CD1c-positive myeloid dendritic cell (primary cell): Measurements from ENCODE around the gene BPIFB6.

Experiments used
- DNase-seq: peaks from one replicate; pipeline ENCODE4 v3.0.0-alpha.2; 2016; ENCODE audit errors: extremely low spot score

Gene BPIFB6

DNA sequence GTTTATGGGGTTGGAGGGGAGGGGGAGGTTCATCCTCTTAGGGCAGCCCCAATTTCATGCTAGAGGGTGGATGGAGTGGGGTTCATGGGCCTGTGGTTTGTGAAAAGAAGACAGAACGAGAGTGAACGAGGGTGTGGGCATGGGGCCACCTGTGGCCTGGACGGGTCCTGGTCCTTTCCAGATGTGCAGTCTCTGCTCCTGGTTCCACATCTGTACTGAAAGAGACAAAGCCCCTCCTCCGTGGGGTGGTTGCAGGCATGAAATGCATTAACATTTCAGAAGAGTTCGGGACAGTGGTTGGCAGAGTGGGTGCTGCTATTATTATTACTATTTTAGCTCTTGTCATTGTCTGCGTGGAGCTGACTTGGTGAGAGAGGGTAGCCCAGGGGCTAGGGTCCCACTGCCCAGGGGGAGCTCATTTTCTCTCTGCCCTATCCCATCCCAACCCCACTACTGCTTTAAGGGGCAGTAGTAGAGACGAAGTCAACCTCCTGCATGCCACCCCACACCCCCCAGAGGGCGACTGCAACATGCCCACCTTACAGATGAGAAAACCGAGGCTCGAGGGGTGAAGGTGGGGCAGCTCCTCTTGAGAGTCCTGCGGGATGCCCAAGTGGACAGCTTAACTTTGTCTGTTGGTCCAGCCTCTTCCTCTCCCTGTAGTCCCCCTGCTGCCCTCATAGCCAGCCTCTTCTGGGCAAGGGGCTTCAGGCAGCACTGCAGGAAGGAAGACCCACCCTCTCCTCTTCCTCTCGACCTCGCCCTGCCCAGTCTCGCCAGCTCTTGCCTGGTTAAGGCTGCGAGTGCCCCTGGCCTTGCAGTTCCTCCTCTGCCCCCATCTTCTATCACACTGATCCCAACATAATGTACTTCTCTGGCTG, 15.5 kb upstream of the BPIFB6 start:
- DNase-seq: no peak

DNA sequence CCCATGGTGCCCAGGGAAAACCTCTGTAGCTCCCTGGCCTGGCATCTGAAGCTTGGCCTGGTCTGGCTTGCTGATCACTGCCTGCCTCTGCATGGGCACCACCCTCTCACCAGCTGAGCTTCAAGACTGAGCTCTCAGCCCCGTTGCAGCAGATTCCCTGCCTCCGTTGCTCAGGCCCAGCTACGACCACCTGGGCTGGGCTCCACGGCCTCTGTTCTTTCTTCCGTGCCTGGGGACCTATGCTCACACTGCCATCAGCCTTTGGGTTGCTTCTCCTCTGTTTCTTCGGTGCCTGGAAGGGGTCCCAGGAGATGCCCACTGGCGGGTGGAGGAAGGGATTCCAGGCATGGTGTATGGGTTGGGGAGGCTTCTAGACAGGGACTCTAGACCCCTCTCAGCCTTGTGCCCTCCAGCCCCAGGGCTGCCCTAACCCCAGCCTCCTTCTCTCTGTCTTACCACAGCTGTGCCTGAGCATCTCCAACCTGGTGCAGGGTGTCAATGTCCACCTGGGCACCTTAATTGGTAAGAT, 14.8 kb upstream of the BPIFB6 start:
- no peak for DNase-seq

DNA sequence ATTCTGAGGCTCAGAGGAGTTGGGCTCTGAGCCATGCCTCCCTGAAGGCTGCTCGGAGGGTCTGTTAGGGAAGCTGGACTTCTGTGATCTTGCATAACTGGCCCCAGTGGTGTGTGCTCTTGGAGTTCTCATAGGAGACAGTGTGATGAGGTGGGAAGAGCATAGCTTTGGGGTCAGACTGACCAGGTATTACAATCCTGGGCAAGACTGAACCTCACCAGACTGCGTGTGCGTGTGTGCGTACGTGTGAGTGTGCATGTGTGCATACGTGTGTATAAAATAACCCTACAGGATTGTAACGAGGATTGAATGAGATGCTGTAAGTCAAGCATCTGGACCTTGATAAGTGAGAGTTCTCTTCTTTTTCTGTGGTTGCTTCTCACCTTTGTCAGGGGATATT, 13.9 kb upstream of the BPIFB6 start:
- no peak for DNase-seq

DNA sequence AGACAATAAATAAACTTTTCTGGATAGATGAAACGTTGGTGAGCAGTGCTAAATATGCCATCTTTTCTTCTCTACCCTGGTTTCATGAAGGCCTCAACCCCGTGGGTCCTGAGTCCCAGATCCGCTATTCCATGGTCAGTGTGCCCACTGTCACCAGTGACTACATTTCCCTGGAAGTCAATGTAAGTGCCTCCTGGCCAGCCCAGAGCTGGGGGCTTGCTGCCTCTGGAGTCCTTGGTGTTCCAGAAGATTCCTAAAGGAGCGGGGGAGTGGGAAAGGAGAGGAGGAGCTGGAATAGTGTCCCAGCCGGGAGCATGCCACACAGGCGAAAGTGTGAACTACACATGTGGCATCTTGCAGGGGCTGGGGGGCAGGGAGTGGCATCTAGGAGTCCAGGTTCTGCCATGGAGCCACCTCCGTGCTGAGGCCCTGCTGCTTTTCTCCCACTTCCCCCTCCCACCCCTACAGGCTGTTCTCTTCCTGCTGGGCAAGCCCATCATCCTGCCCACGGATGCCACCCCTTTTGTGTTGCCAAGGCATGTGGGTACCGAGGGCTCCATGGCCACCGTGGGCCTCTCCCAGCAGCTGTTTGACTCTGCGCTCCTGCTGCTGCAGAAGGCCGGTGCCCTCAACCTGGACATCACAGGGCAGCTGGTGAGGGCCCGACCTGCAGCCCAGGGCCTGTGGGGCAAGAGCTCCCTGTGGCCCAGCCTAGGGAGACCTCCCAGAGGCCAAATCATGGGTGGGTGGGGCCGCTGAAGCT, 13.1 kb upstream of the BPIFB6 start:
- DNase-seq: no peak

DNA sequence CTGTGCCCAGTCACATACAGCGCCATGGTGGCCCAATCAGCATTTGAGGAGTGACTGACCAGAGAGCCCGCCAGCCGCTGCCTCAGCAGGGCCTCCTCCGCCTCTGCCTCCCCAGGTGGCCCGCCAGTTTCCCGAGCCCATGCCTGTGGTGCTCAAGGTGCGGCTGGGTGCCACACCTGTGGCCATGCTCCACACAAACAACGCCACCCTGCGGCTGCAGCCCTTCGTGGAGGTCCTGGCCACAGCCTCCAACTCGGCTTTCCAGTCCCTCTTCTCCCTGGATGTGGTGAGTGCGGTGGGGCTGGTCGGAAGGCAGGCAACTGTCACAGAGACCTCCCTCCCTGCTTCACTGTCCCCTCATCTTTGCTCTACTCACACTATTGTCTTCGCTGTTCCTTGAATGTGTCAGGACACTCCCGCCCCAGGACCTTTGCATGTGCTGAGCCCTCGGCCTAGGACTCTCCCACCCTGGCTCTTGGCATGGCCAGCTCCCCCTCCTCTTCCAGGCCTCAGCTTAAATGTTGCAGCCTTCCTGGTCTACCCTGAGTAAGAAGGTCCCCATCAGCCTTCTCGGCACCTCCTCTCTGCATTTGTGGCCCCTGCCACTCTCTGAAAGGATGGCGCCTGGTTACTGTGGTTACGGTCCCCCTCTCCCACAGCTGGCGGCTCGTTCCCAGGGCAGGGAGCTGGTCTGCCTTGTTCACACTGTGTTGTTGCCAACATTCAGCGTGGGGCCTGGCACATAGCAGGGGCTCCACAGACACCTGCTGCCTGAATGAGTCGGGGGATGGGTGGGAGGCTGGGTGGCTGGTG, 11.8 kb upstream of the BPIFB6 start:
- no peak for DNase-seq

DNA sequence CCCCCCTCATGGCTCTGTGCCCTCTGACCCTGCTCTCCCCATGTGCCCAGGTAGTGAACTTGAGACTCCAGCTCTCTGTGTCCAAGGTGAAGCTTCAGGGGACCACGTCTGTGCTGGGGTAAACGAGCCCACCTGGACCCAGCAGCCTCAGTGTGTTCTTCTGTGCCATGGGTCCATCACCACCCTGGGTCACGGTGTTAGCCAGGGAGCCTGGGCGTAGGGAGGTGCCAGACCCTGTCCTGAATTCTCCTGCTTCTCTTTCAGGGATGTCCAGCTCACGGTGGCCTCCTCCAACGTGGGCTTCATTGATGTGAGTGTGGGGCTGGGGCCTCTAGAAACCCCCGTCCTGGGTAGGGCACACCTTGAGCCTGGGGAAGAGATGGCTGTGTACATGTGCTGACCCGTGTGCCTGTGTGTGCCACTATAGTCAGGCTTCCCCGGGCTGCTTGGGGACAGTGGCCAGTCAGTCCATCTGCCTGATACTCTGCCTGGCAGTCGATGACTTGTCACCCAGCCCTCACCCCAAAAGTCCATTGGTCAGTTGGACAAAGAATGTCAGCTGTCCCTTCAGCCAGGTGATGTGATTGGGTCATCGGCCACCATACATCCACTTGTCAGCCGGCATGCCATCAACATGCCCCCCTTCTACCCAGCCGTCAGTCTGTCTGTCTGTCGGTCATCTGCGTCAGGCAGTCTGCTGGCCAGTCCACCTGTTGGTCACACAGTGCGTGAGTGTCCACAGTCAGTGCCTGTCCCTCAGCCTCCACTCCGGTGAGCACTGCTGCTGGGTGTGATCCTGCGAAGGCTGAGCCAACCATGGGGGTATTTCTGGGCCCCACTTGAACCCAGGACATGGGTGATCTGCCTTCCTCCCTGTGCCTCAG, 10.9 kb upstream of the BPIFB6 start:
- no peak for DNase-seq

DNA sequence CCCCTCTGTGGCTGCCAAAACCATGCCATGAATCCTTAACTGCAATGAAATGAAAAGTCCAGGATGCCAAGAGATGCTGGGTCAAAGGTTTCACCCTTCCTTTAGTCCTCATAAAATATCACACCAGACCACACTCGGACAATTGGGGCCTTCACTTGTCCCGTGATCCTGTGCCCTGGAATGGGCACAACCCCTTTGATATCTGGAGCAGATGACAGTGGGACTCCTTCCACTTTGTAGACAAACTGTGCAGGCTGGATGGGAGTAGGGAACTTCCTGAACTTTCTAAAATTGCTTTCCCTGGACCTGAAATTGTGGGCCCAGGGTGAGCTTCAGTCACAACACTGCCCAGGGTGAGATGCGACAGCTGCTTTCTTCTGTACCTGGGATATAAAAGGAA, 9.6 kb upstream of the BPIFB6 start:
- no peak for DNase-seq

DNA sequence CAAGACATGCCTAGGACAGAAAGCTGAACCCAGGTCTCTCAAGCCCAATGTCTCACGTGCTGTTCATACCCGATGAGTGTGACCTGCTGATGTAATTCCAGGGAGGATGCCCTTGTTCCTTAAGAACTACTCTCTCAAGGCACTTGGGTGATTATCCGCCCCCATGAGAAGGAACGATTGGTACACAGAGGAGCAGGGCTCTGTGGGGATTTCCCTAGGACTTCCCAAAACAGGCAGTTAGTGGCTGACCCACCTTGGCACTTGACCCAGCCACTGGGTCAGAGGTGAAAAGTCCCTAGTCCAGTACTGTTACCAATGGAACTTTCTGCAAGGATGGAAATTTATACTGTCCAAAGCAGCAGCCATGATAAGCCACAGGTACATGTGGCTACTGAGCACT, 9.2 kb upstream of the BPIFB6 start:
- peak; percentile 1 for DNase-seq

DNA sequence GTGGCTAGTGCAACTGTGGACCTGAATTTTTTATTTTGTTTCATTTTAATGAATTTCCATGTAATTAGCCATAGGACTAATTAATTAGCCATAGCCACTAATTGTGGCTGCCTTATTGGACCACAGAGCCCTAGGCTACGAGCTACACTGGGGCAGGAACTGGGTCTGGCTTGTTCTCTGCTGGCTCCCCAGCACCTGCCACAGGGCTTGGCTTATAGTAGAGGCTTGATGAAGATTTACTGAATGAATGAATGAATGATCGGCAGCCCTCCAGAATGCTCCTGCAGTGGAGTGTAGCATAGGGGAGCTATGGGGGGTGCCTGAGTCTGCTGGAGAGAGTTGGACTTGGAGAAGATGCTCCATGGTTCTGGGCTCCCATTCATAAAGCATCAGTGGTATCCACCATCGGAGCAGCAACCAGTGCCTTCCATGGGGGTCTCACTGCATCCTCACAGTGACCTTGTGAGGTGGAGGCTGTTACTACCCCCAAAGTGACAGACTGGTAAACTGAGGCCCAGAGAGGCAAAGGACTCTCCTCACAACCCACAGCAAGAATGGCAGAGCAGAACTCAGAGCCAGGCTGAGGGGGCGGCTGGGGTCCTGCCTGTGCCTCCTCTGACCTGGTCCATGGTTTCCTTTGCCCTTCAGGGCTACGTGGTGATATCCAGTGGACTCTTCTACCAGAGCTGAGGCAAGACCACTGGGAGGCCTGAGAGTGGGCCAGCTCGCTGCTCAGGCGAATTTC, 8.6 kb upstream of the BPIFB6 start:
- DNase-seq: no peak

DNA sequence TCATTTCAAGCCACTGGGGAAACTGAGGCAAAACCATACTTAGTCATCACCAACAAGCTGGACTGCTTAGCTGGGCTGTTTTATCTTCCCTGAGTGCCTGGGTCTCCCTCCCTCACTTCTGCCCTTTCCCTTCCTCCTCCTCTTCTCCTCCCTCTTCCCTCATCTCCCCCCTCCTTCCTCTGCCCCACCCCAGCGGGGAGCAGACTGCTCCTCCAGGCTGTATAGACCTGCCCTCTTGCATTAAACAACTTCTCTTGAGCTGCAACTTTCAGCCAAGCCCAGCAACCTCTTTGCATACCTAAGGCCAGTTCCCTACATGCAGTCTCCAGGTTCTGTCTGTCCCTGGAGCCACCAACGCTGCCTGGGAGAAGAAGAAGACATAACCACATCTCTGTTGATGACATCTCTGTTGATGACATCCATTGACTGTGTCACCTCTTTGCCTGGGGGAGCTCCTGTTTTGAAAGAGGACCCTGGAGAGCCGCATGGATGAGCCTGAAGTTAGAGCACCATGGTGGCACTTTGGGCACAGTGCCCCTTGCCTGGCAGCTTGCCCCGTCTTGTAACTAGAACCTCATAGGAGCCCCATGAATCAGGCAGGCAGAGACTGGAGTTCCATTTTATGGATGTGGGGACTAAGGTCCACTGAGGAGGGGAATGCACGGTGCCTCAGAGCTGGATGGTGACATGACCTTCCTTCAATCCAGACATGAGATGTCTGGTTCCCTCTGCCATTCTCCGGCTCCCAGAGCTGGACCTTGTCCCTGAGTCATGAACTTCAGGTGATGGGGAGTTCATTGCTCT, 7.8 kb upstream of the BPIFB6 start:
- DNase-seq: no peak

DNA sequence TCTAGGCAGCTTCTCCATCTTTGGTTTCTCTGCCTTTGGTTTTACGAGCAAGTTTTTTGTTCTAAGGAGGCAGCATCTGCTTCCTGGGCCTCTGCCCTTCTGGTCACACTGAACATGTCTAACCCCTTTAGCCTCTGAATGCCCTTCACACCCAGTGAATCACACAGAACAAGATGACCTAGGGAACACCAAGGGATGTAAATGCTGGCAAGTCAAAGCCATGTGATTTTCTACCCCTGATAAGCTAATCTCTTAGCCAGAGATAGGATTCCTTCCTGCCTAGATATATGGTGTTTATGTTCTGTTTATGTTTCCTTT, 7.2 kb upstream of the BPIFB6 start:
- no peak for DNase-seq

DNA sequence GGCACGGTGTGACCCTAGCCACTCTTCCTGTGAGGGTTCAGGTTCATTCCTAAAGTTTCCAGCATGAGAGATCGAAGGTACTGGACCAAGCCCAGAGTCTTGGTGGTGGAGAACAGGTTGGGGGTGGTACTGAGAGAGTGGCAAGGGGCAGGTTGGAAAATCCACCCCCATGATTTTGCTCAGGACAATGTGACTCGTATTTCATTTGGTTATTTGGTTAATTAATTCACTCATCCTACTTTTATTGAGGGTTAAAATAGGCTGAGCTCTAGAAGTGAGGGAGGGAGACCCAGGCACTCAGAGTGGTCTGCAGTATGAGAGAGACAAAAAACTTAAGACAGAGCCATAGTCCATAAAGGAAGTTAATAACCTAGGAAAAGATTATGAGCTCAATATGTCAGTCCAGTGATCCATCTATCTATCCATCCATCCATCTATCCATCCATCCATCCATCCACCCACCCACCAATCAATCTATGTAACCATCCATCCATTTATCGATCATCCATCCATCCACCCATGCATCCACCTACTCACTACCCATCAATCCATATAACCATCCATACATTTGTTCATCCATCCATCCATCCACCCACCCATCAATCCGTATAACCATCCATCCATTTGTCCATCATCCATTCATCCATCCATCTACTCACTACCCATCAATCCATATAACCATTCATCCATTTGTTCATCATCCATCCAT, 6.7 kb upstream of the BPIFB6 start:
- DNase-seq: no peak

DNA sequence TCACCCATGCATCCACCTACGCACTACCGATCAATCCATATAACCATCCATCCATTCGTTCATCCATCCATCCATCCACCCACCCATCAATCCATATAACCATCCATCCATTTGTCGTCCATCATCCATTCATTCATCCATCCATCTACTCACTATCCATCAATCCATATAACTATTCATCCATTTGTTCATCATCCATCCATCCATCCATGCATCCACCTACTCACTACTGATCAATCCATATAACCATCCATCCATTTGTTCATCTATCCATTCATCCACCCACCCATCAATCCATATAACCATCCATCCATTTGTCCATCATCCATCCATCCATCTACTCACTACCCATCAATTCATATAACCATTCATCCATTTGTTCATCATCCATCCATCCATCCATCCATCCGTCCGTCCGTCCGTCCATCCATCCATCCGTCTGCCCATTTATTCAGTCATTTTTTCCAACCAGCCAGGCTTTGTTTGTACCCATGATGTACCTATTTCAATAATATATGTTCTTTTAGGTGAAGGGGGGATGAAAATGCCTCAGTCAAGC, 6.1 kb upstream of the BPIFB6 start:
- no peak for DNase-seq

DNA sequence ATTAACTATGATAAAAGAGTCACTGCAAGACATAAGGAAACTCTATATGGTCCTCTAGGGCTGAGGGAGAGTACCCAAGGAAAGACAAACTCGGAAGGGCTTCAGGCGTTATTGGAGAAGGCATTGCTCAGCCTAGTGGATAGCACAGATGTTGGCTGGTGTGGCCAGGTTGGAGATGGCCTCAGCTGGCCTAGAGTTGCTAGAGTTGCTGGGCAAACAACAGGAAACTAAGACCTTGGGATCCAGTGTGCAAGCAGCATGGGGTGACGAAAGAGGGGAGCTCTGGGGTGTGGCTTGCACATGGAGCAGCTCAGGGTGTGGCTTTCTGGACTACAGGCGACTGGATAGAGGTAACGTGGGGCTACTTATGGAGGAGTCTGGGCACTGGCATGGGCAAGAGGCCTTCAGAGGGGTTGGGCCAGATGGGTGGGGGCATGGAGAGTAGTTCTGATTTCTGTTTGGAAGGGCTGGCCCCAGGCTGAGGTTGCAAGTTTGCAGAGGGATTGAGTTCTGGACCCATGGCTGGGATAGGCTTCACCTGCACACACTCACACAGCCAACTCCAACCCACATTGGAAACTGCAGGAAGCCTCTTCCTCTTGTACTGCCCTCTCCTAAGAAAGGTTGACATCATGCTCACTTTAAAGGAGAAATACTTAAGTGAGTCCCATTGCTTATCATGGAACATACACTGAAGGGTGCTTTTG, 5.2 kb upstream of the BPIFB6 start:
- no peak for DNase-seq

DNA sequence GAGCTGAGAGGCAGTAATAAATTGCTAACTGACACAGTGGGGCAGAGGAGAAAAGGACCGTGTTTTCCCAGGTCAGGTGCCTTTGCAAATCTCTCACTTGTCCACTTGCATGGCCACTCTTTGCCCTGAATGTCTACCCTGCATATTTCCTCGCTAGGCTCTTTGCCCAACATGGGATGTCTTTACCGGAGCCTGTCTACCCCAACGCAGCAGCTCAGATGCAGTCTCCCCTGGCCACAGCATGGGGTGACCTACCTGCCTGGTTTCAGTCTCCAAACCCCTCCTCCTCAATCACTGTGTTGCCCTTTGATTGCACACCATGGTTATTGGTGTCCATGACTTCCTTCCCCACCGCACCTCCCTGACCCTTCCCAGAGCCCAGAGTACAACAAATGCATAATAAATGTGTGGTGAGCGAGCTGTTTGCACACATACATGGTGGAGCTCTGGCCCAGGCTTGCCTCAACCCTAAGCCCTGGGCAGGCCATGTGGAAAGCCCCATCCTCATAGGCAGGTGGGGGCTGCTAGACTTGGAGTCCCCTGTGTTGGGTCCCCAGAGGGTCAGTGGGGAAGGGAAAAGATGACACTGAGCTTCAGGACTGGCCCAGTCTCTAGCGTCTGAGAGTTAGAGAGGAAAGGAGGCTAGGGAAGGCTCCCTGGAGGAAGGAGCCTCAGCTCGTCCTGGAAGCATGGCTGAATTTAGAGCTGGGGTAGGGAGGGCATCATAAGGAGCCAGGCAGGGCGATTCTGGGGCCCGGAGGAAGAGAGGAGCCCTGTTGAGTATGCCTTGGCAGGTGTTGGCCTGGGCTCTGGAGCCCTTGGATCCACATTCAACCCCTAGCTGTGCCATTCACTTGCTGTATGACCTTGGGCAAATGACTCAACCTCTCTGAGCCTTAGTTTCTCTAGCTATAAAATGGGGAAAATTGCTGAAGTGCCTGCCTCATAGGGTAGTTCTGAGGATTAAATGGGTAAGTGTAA, 4.4 kb upstream of the BPIFB6 start:
- DNase-seq: no peak

DNA sequence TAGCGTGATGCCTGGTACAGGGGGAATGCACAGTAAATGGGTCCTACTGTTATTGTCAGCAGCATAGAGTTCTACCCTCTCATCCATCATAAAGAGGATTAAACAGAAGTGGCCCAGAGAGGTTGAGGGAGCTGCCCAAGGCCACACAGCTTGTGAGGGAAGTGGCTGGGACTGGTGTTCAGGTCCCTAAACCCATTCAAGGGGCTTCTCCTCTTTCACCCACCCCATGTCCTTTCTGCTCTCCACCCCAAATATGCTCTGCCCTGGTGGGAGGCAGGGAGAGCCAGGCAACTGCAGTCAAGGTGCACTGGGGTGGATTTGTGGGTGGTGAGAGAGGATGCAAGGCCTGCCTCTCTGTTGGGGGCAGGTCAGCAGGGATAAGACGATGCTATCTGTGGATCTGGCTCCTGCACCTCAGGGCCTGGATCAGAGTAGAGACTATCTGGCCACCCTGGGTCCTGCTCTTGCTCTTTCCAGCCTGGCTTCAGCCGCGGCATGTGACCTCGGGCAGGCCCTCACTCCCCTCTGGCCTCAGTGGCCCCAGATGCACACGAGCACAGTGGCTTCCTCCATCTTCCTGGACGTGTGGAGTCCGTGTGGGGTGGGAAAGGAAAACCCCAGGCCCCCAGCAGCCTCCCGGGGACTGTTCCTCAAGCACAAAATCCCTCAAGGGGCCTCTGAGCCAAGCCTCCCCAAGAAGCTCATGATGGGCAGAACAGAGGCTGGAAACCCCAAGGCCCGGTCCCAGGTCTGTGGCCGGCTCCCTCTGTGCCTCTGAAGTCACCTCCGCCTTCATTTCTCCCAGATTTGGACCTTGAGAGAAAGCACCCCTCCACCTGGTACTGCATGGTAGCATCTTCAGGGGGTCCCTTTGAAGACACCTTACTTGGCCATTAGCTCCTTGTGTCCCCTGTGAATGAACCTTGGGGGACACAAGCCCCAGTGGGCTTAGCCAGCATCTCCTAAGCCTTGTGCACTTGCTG, 3.4 kb upstream of the BPIFB6 start:
- no peak for DNase-seq
